Measurements from ENCODE around the gene LCNL1. TPM values are rescaled to one million over a fixed set of nuclear protein-coding genes. Genes with fewer than 3 reads are reported as not detected.

Gene LCNL1
- total RNA-seq, 1 donor from 2014 or later: not detected

GRCh38 chr9:136943291-136944211, 39.2 kb upstream of the LCNL1 start:
- Mint-ChIP-seq H3K27ac (peak overlapping the region; percentile 82), H3K36me3 (ENCODE audit: low read depth) (peaks cover 16% of the 10 kb centered on the region), H3K9me3 (no peaks in the 10 kb centered on the region), H3K4me1 (peaks cover 3% of the 10 kb centered on the region), H3K27me3 (no peaks in the 10 kb centered on the region), H3K4me3 (peak overlapping the region; percentile 83)
- intact Hi-C loops (cut with micrococcal nuclease): loop anchor here (1.0 kb wide), 4 partner anchors 41 to 94 kb away; partner anchors contain the start of genes PAXX, PHPT1 and TRAF2
- DNase-seq: peak; percentile 85

- no peaks in the 10 kb centered on the region for H3K9me3 Mint-ChIP-seq
- no peaks in the 10 kb centered on the region for H3K27me3 Mint-ChIP-seq
- H3K4me1 Mint-ChIP-seq: peaks cover 3% of the 10 kb centered on the region
- intact Hi-C loops (cut with micrococcal nuclease): loop anchor here (1.0 kb wide), 4 partner anchors 42 to 95 kb away; partner anchors contain the start of genes PAXX, PHPT1 and TRAF2
- peaks cover 12% of the 10 kb centered on the region for H3K36me3 Mint-ChIP-seq (ENCODE audit: low read depth)
- no peak for DNase-seq
- peak overlapping the region; percentile 83 for H3K4me3 Mint-ChIP-seq
- no peak overlapping the region for H3K27ac Mint-ChIP-seq
Observed at GRCh38 chr9:136944212-136944518, 38.6 kb upstream of the LCNL1 start.

- no peaks in the 10 kb centered on the region for H3K9me3 Mint-ChIP-seq
- H3K4me1 Mint-ChIP-seq: peaks cover 3% of the 10 kb centered on the region
- H3K27ac Mint-ChIP-seq: peak within 1 kb of the TSS; percentile 87
- H3K4me3 Mint-ChIP-seq: peak within 1 kb of the TSS; percentile 83
- intact Hi-C loops (cut with micrococcal nuclease): loop anchor here (1.0 kb wide), 4 partner anchors 42 to 95 kb away; partner anchors contain the start of genes PAXX, PHPT1 and TRAF2
- DNase-seq: peak; percentile 99
- H3K27me3 Mint-ChIP-seq: no peaks in the 10 kb centered on the region
- H3K36me3 Mint-ChIP-seq (ENCODE audit: low read depth): peaks cover 12% of the 10 kb centered on the region
Observed at GRCh38 chr9:136944519-136945332, 38.1 kb upstream of the LCNL1 start, which contains the start of the genes C8G and FBXW5. TSS of gene C8G (plus strand) at chr9:136945243. CDS start at chr9:136945321, 78 bp downstream. TSS of gene FBXW5 (minus strand) at chr9:136944738. CDS start at chr9:136944083, 655 bp downstream.

GRCh38 chr9:136945333-136946227, 37.2 kb upstream of the LCNL1 start:
- no peak for DNase-seq
- H3K27me3 Mint-ChIP-seq: no peaks in the 10 kb centered on the region
- intact Hi-C loops (cut with micrococcal nuclease): no loop called here
- H3K4me3 Mint-ChIP-seq: no peak overlapping the region
- no peaks in the 10 kb centered on the region for H3K9me3 Mint-ChIP-seq
- peaks cover 12% of the 10 kb centered on the region for H3K36me3 Mint-ChIP-seq (ENCODE audit: low read depth)
- H3K4me1 Mint-ChIP-seq: peaks cover 5% of the 10 kb centered on the region
- H3K27ac Mint-ChIP-seq: no peak overlapping the region

GRCh38 chr9:136946228-136947027, 36.4 kb upstream of the LCNL1 start:
- Mint-ChIP-seq H3K4me1 (peaks cover 7% of the 10 kb centered on the region), H3K4me3 (no peak overlapping the region), H3K36me3 (ENCODE audit: low read depth) (peaks cover 9% of the 10 kb centered on the region), H3K9me3 (no peaks in the 10 kb centered on the region), H3K27ac (no peak overlapping the region), H3K27me3 (no peaks in the 10 kb centered on the region)
- intact Hi-C loops (cut with micrococcal nuclease): no loop called here
- no peak for DNase-seq

- H3K4me3 Mint-ChIP-seq: no peak overlapping the region
- H3K27me3 Mint-ChIP-seq: no peaks in the 10 kb centered on the region
- intact Hi-C loops (cut with micrococcal nuclease): no loop called here
- peaks cover 7% of the 10 kb centered on the region for H3K4me1 Mint-ChIP-seq
- peaks cover 4% of the 10 kb centered on the region for H3K36me3 Mint-ChIP-seq (ENCODE audit: low read depth)
- H3K27ac Mint-ChIP-seq: no peak overlapping the region
- DNase-seq: peak; percentile 59
- H3K9me3 Mint-ChIP-seq: no peaks in the 10 kb centered on the region
Observed at GRCh38 chr9:136947028-136947891, 35.5 kb upstream of the LCNL1 start.

- H3K27ac Mint-ChIP-seq: no peak overlapping the region
Observed at GRCh38 chr9:136947955-136948510, 34.8 kb upstream of the LCNL1 start.

GRCh38 chr9:136949239-136949816, 33.5 kb upstream of the LCNL1 start:
- Mint-ChIP-seq H3K36me3 (ENCODE audit: low read depth) (no peaks in the 10 kb centered on the region), H3K27ac (peak overlapping the region; percentile 76), H3K4me3 (peak overlapping the region; percentile 88), H3K27me3 (no peaks in the 10 kb centered on the region), H3K9me3 (no peaks in the 10 kb centered on the region), H3K4me1 (peaks cover 7% of the 10 kb centered on the region)
- intact Hi-C loops (cut with micrococcal nuclease): no loop called here
- DNase-seq: no peak

More at GRCh38 chr9:136947955-136948510, 34.8 kb upstream of the LCNL1 start:
- DNase-seq: peak; percentile 61
- intact Hi-C loops (cut with micrococcal nuclease): no loop called here
- H3K4me1 Mint-ChIP-seq: peaks cover 7% of the 10 kb centered on the region
- H3K4me3 Mint-ChIP-seq: peak overlapping the region; percentile 88
- H3K9me3 Mint-ChIP-seq: no peaks in the 10 kb centered on the region
- H3K27me3 Mint-ChIP-seq: no peaks in the 10 kb centered on the region
- peaks cover 3% of the 10 kb centered on the region for H3K36me3 Mint-ChIP-seq (ENCODE audit: low read depth)

- H3K27ac Mint-ChIP-seq: peak overlapping the region; percentile 89
- H3K4me3 Mint-ChIP-seq: peak overlapping the region; percentile 88
- H3K4me1 Mint-ChIP-seq: peaks cover 3% of the 10 kb centered on the region
- no peaks in the 10 kb centered on the region for H3K27me3 Mint-ChIP-seq
- peak; percentile 99 for DNase-seq
- intact Hi-C loops (cut with micrococcal nuclease): no loop called here
- no peaks in the 10 kb centered on the region for H3K9me3 Mint-ChIP-seq
- no peaks in the 10 kb centered on the region for H3K36me3 Mint-ChIP-seq (ENCODE audit: low read depth)
Observed at GRCh38 chr9:136949817-136950655, 32.8 kb upstream of the LCNL1 start.

GRCh38 chr9:136950656-136951276, 32.0 kb upstream of the LCNL1 start:
- Mint-ChIP-seq H3K27ac (peak overlapping the region; percentile 89), H3K9me3 (no peaks in the 10 kb centered on the region), H3K36me3 (ENCODE audit: low read depth) (no peaks in the 10 kb centered on the region), H3K4me1 (peaks cover 3% of the 10 kb centered on the region), H3K27me3 (no peaks in the 10 kb centered on the region), H3K4me3 (peak overlapping the region; percentile 87)
- intact Hi-C loops (cut with micrococcal nuclease): no loop called here
- no peak for DNase-seq
